ENCODE data around the gene RPL10A.

- TF ChIP-seq CTCF (IDR thresholded peaks at IDR 0.05; ENCODE audit: low read length), result no peak
- no peak for TF ChIP-seq EZH2 (IDR thresholded peaks at IDR 0.05; ENCODE audit: borderline replicate concordance, low read length)
Measured at GRCh38 chr6:35428421-35429149, 39.6 kb upstream of the RPL10A start.

All from OCI-LY1 (cell line).